ENCODE measurements around the gene CDH4.

DNA sequence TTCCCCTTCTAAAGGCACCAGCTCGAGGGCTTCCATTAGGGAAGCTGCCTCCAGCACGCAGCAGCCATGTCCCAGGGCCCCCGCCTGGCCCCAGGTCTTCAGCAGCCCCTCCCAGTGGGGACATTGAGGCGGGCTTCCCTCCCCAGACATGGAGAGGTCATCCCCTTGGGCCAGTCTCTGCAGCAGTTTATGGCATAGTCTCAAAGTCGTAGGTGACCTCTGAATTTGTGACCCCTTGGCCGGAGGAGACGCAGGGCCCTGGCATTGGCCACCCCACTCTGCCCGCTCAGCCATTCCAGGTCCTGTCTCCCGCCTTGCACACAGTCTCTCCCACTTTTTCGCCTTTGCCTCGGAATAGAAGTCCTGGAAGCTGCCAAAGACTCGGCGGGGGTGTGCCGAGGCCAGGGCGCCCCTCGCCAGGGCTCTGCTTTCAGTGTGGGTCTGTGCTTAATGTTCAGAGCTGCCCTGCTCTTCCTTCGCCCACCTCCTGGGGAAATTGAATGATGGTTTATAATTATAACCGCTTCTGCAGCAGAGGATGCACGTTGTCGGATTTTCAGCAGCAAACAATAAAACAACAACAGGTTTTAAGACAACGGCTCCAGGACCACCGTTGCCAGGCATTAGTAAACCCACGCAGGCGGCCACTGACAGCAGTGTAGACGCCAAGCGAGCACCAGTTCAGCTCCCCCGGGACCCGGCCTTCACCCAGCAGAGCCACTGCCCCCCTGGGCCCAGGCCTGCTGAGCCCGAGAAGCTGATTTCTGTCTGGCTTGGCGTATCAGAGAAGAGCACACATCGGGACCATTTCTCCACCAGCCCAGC is 626.6 kb downstream of the CDH4 start:
- TF ChIP-seq, protein P1, sequence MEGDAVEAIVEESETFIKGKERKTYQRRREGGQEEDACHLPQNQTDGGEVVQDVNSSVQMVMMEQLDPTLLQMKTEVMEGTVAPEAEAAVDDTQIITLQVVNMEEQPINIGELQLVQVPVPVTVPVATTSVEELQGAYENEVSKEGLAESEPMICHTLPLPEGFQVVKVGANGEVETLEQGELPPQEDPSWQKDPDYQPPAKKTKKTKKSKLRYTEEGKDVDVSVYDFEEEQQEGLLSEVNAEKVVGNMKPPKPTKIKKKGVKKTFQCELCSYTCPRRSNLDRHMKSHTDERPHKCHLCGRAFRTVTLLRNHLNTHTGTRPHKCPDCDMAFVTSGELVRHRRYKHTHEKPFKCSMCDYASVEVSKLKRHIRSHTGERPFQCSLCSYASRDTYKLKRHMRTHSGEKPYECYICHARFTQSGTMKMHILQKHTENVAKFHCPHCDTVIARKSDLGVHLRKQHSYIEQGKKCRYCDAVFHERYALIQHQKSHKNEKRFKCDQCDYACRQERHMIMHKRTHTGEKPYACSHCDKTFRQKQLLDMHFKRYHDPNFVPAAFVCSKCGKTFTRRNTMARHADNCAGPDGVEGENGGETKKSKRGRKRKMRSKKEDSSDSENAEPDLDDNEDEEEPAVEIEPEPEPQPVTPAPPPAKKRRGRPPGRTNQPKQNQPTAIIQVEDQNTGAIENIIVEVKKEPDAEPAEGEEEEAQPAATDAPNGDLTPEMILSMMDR (IDR thresholded peaks at IDR 0.05 in 8 of 11, conservative IDR thresholded peaks at IDR 0.05 in 3 of 11), result no peak
- no peak for TF ChIP-seq POLR2AphosphoS5 (IDR thresholded peaks at IDR 0.05)
